BE2C (cell line): ENCODE results near the gene HECTD2.

Source experiments
- DNase-seq: peaks from one replicate; pipeline ENCODE4 v3.0.0-alpha.2; 2020
- H3K27me3 ChIP-seq: fragments of 250-450 bp; sonication (Bioruptor Pico); 2 replicates; pipeline ENCODE4 v1.5.1; 2020; ENCODE audit warnings: mild to moderate bottlenecking
- H3K36me3 ChIP-seq: fragments of 250-450 bp; sonication (Bioruptor Pico); 2 replicates; pipeline ENCODE4 v1.5.1; 2020; ENCODE audit warnings: mild to moderate bottlenecking
- H3K4me1 ChIP-seq: fragments of 250-450 bp; sonication (Bioruptor Pico); 2 replicates; pipeline ENCODE4 v1.5.1; 2020
- H3K4me3 ChIP-seq: 2 replicates; pipeline ENCODE4 v1.5.1; 2011; ENCODE audit warnings: low read depth, low read length
- H3K9me3 ChIP-seq: fragments of 250-450 bp; sonication (Bioruptor Pico); 2 replicates; pipeline ENCODE4 v1.5.1; 2020
- CTCF ChIP-seq: IDR thresholded peaks from 2 replicates; pipeline ENCODE4 v1.5.1; 2012; ENCODE audit warnings: mild to moderate bottlenecking, low read depth, low read length

HECTD2 gene

GRCh38 chr10:91545384-91545783 lies 135.2 kb downstream of the HECTD2 start:
- DNase-seq = no peak
- H3K36me3 ChIP-seq = no peaks in the 10 kb centered on the region

GRCh38 chr10:91545838-91546237 lies 135.7 kb downstream of the HECTD2 start:
- H3K4me3 ChIP-seq = no peak overlapping the region

More at GRCh38 chr10:91545384-91545783, 135.2 kb downstream of the HECTD2 start:
- no peaks in the 10 kb centered on the region for H3K4me1 ChIP-seq
- no peaks in the 10 kb centered on the region for H3K27me3 ChIP-seq
- TF ChIP-seq CTCF = no peak
- H3K9me3 ChIP-seq = no peaks in the 10 kb centered on the region
- H3K4me3 ChIP-seq = no peak overlapping the region

GRCh38 chr10:91549262-91549661 lies 139.1 kb downstream of the HECTD2 start:
- Histone ChIP-seq H3K9me3 (no peaks in the 10 kb centered on the region), H3K4me3 (no peak overlapping the region), H3K36me3 (no peaks in the 10 kb centered on the region), H3K4me1 (no peaks in the 10 kb centered on the region), H3K27me3 (no peaks in the 10 kb centered on the region)
- DNase-seq = no peak
- TF ChIP-seq CTCF = no peak

More at GRCh38 chr10:91545838-91546237, 135.7 kb downstream of the HECTD2 start:
- no peaks in the 10 kb centered on the region for H3K4me1 ChIP-seq
- no peaks in the 10 kb centered on the region for H3K27me3 ChIP-seq
- DNase-seq = no peak
- H3K9me3 ChIP-seq = no peaks in the 10 kb centered on the region
- TF ChIP-seq CTCF = no peak
- no peaks in the 10 kb centered on the region for H3K36me3 ChIP-seq

GRCh38 chr10:91550021-91550420 lies 139.9 kb downstream of the HECTD2 start:
- no peak for TF ChIP-seq CTCF
- H3K27me3 ChIP-seq = no peaks in the 10 kb centered on the region
- H3K36me3 ChIP-seq = no peaks in the 10 kb centered on the region
- H3K4me1 ChIP-seq = no peaks in the 10 kb centered on the region
- no peaks in the 10 kb centered on the region for H3K9me3 ChIP-seq
- DNase-seq = no peak
- H3K4me3 ChIP-seq = no peak overlapping the region

GRCh38 chr10:91551856-91552255 lies 141.7 kb downstream of the HECTD2 start:
- Histone ChIP-seq H3K9me3 (no peaks in the 10 kb centered on the region), H3K4me3 (no peak overlapping the region), H3K36me3 (no peaks in the 10 kb centered on the region), H3K27me3 (no peaks in the 10 kb centered on the region), H3K4me1 (no peaks in the 10 kb centered on the region)
- peak; percentile 88 for TF ChIP-seq CTCF
- peak; percentile 63 for DNase-seq

GRCh38 chr10:91552274-91553095 lies 142.3 kb downstream of the HECTD2 start:
- peak; percentile 36 for TF ChIP-seq CTCF
- no peaks in the 10 kb centered on the region for H3K4me1 ChIP-seq
- no peaks in the 10 kb centered on the region for H3K27me3 ChIP-seq
- H3K4me3 ChIP-seq = no peak overlapping the region
- DNase-seq = peak; percentile 23
- H3K36me3 ChIP-seq = no peaks in the 10 kb centered on the region
- H3K9me3 ChIP-seq = no peaks in the 10 kb centered on the region
